Measurements from ENCODE around the gene TFRC.

Gene TFRC

DNA sequence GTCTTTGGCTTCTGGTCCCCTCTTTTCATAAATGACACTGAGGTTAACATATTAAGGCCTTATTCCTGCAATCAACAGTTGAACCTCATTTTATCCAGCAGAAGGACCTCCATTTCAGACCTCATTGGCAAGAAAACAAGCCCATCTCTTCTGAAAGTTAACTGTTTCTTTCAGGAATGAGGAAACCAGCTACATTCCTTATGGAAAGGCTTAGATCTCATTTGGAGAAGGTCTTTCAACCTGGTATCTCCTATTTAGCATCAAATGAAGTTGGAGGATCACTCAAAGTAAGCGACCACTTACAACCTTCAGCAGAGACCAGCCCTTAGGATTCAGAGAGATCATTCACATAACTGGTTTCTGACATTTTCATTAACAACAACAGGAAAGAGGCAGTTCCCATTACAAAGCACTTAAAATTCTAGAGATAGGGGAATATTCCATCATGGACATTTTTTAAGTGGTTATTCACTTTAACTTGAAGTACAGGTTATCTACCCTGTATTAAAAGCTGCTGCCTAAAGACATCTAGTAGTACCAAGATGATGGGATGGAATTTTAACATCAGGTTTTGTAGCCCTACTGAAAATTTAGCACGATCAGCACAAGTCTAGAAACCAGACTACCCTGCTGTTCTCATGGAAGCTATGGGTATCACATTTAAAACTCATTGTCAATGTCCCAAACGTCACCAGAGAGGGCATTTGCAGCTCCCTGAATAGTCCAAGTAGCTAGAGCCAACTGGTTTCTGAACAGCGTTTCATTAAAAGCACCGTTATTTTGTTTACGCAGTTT is 30.4 kb downstream of the TFRC start:
- POLR2A ChIA-PET, result no interaction called here
- no peaks in the 10 kb centered on the region for H3K4me1 ChIP-seq (ENCODE audit: control extremely low read depth in 1 of 4, control insufficient read depth in 4 of 4, insufficient read depth in 4 of 4, low read length in 3 of 4)
- DNase-seq, result no peak
- H3K27ac ChIP-seq (ENCODE audit: insufficient read depth in 1 of 2, low read depth in 1 of 2, low read length in 2 of 2, poor library complexity in 1 of 2, severe bottlenecking in 2 of 2), result no peak overlapping the region
- H3K4me3 ChIP-seq (ENCODE audit: control insufficient read depth in 1 of 7, extremely low read depth in 1 of 7, insufficient read depth in 4 of 7, low read depth in 2 of 7, low read length in 6 of 7), result no peak overlapping the region
- 99% methylated on average over 6 of the region's 6 CpGs for WGBS (ENCODE audit: insufficient coverage)
- CTCF ChIA-PET, result interaction anchor here (1.7 kb wide), 1 partner anchor 13 kb away, joined by 5 read pairs; no protein-coding TSS in a partner anchor
- no peaks in the 10 kb centered on the region for H3K9me3 ChIP-seq (ENCODE audit: control extremely low read depth in 1 of 5, control insufficient read depth in 4 of 5, insufficient read depth in 2 of 5, low read depth in 1 of 5, low read length in 4 of 5)
- H3K36me3 ChIP-seq (ENCODE audit: control insufficient read depth in 4 of 4, insufficient read depth in 4 of 4, low read length in 3 of 4), result peaks cover 34 to 82% (median 59%) of the 10 kb centered on the region in 4 experiments
- no peaks in the 10 kb centered on the region for H3K27me3 ChIP-seq (replicated peaks in 2 of 5; ENCODE audit: control insufficient read depth in 4 of 5, insufficient read depth in 5 of 5, low read length in 4 of 5)

DNA sequence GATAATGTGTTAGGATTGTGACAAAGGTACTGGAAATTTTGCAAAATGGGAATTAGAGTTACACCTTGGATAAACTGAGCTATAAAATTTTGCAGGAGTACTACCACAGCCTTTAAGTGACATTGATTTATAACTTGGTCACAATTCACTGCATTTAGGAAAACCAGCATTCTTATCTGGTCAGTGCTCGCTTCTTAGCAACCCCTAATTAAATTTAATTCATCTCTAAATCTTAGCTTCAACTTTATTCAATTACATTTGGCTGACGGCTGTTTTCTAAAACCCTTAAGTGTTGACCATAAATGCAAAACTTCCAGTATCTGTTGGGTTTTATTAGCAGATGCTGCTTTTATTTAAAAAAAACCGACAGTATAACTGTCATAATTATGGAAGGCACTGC is 31.3 kb downstream of the TFRC start:
- WGBS (ENCODE audit: insufficient coverage), result 100% methylated on average over 1 of the region's 3 CpGs
- POLR2A ChIA-PET, result no interaction called here
- Histone ChIP-seq H3K4me3 (ENCODE audit: control insufficient read depth in 1 of 7, extremely low read depth in 1 of 7, insufficient read depth in 4 of 7, low read depth in 2 of 7, low read length in 6 of 7) (no peak overlapping the region), H3K36me3 (ENCODE audit: control insufficient read depth in 4 of 4, insufficient read depth in 4 of 4, low read length in 3 of 4) (peaks cover 27 to 74% (median 52%) of the 10 kb centered on the region in 4 experiments), H3K9me3 (ENCODE audit: control extremely low read depth in 1 of 5, control insufficient read depth in 4 of 5, insufficient read depth in 2 of 5, low read depth in 1 of 5, low read length in 4 of 5) (no peaks in the 10 kb centered on the region), H3K4me1 (ENCODE audit: control extremely low read depth in 1 of 4, control insufficient read depth in 4 of 4, insufficient read depth in 4 of 4, low read length in 3 of 4) (no peaks in the 10 kb centered on the region), H3K27me3 (replicated peaks in 2 of 5; ENCODE audit: control insufficient read depth in 4 of 5, insufficient read depth in 5 of 5, low read length in 4 of 5) (no peaks in the 10 kb centered on the region), H3K27ac (ENCODE audit: insufficient read depth in 1 of 2, low read depth in 1 of 2, low read length in 2 of 2, poor library complexity in 1 of 2, severe bottlenecking in 2 of 2) (no peak overlapping the region)
- CTCF ChIA-PET, result no interaction called here
- DNase-seq, result no peak

GRCh38 chr3:196049653-196050052 is 32.2 kb downstream of the TFRC start:
- Histone ChIP-seq H3K36me3 (ENCODE audit: control insufficient read depth in 4 of 4, insufficient read depth in 4 of 4, low read length in 3 of 4) (peaks cover 21 to 65% (median 43%) of the 10 kb centered on the region in 4 experiments), H3K4me3 (ENCODE audit: control insufficient read depth in 1 of 7, extremely low read depth in 1 of 7, insufficient read depth in 4 of 7, low read depth in 2 of 7, low read length in 6 of 7) (no peak overlapping the region), H3K27ac (ENCODE audit: insufficient read depth in 1 of 2, low read depth in 1 of 2, low read length in 2 of 2, poor library complexity in 1 of 2, severe bottlenecking in 2 of 2) (no peak overlapping the region), H3K4me1 (ENCODE audit: control extremely low read depth in 1 of 4, control insufficient read depth in 4 of 4, insufficient read depth in 4 of 4, low read length in 3 of 4) (no peaks in the 10 kb centered on the region), H3K9me3 (ENCODE audit: control extremely low read depth in 1 of 5, control insufficient read depth in 4 of 5, insufficient read depth in 2 of 5, low read depth in 1 of 5, low read length in 4 of 5) (no peaks in the 10 kb centered on the region), H3K27me3 (replicated peaks in 2 of 5; ENCODE audit: control insufficient read depth in 4 of 5, insufficient read depth in 5 of 5, low read length in 4 of 5) (no peaks in the 10 kb centered on the region)
- DNase-seq, result no peak
- 89% methylated on average over 10 of the region's 11 CpGs for WGBS (ENCODE audit: insufficient coverage)
- ChIA-PET CTCF (interaction anchor here (1.1 kb wide), 1 partner anchor 23 kb away, joined by 3 read pairs; no protein-coding TSS in a partner anchor), POLR2A (interaction anchor here (0.6 kb wide), 1 partner anchor 49 kb away, joined by 3 read pairs; no protein-coding TSS in a partner anchor)

GRCh38 chr3:196048922-196049598 is 32.8 kb downstream of the TFRC start:
- DNase-seq, result no peak
- H3K36me3 ChIP-seq (ENCODE audit: control insufficient read depth in 4 of 4, insufficient read depth in 4 of 4, low read length in 3 of 4), result peaks cover 20 to 60% (median 40%) of the 10 kb centered on the region in 4 experiments
- H3K4me3 ChIP-seq (ENCODE audit: control insufficient read depth in 1 of 7, extremely low read depth in 1 of 7, insufficient read depth in 4 of 7, low read depth in 2 of 7, low read length in 6 of 7), result no peak overlapping the region
- ChIA-PET CTCF (interaction anchor here (0.7 to 1.1 kb wide), 2 partner anchors 12 to 23 kb away, joined by 3 read pairs; no protein-coding TSS in a partner anchor), POLR2A (no interaction called here)
- no peaks in the 10 kb centered on the region for H3K27me3 ChIP-seq (replicated peaks in 2 of 5; ENCODE audit: control insufficient read depth in 4 of 5, insufficient read depth in 5 of 5, low read length in 4 of 5)
- no peak overlapping the region for H3K27ac ChIP-seq (ENCODE audit: insufficient read depth in 1 of 2, low read depth in 1 of 2, low read length in 2 of 2, poor library complexity in 1 of 2, severe bottlenecking in 2 of 2)
- 88% methylated on average over 2 of the region's 9 CpGs for WGBS (ENCODE audit: insufficient coverage)
- no peaks in the 10 kb centered on the region for H3K4me1 ChIP-seq (ENCODE audit: control extremely low read depth in 1 of 4, control insufficient read depth in 4 of 4, insufficient read depth in 4 of 4, low read length in 3 of 4)
- H3K9me3 ChIP-seq (ENCODE audit: control extremely low read depth in 1 of 5, control insufficient read depth in 4 of 5, insufficient read depth in 2 of 5, low read depth in 1 of 5, low read length in 4 of 5), result no peaks in the 10 kb centered on the region

DNA sequence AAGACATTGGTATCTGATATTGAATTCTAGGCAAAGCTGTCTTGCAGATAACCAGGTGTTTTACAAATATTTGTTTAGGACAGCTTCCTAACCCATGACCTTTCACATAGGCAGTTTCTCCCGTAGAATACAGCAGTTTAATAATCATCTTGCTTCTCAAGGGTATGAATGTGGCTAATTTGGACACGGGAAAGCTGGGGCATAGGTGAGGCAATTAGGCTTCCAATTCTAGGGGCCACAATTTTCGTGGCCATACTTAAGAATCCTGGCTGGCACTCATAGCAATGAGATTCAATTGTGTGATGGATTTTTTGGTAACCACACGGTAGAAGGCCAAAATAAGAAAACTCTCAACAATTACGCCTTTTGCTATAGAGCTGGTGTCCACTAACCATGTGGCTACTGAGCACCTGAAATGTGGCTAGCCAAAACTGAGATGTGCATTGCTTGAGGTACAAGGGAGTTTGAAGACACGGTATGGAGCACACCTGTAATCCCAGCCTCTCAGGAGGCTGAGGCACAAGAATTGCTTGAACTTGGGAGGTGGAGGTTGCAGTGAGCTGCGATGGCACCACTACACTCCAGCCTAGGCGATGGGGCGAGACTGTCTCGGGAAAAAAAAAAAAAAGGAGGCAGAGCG is 34.4 kb downstream of the TFRC start:
- Histone ChIP-seq H3K27ac (ENCODE audit: insufficient read depth in 1 of 2, low read depth in 1 of 2, low read length in 2 of 2, poor library complexity in 1 of 2, severe bottlenecking in 2 of 2) (no peak overlapping the region), H3K9me3 (ENCODE audit: control extremely low read depth in 1 of 5, control insufficient read depth in 4 of 5, insufficient read depth in 2 of 5, low read depth in 1 of 5, low read length in 4 of 5) (no peaks in the 10 kb centered on the region), H3K27me3 (replicated peaks in 2 of 5; ENCODE audit: control insufficient read depth in 4 of 5, insufficient read depth in 5 of 5, low read length in 4 of 5) (no peaks in the 10 kb centered on the region), H3K4me1 (ENCODE audit: control extremely low read depth in 1 of 4, control insufficient read depth in 4 of 4, insufficient read depth in 4 of 4, low read length in 3 of 4) (no peaks in the 10 kb centered on the region), H3K4me3 (ENCODE audit: control insufficient read depth in 1 of 7, extremely low read depth in 1 of 7, insufficient read depth in 4 of 7, low read depth in 2 of 7, low read length in 6 of 7) (no peak overlapping the region), H3K36me3 (ENCODE audit: control insufficient read depth in 4 of 4, insufficient read depth in 4 of 4, low read length in 3 of 4) (peaks cover 13 to 45% (median 32%) of the 10 kb centered on the region in 4 experiments)
- ChIA-PET POLR2A (interaction anchor here (0.6 kb wide), 1 partner anchor 20 kb away, joined by 4 read pairs; no protein-coding TSS in a partner anchor), CTCF (interaction anchor here (0.7 to 1.8 kb wide), 3 partner anchors 8 to 26 kb away, joined by 3 to 5 read pairs (median 3); no protein-coding TSS in a partner anchor)
- DNase-seq, result no peak
- 94% methylated on average over 8 of the region's 11 CpGs for WGBS (ENCODE audit: insufficient coverage)

GRCh38 chr3:196044513-196044912 is 37.4 kb downstream of the TFRC start:
- POLR2A ChIA-PET, result no interaction called here
- CTCF ChIA-PET, result no interaction called here
- WGBS (ENCODE audit: insufficient coverage), result 97% methylated on average over 22 of the region's 27 CpGs
- Histone ChIP-seq H3K27ac (ENCODE audit: insufficient read depth in 1 of 2, low read depth in 1 of 2, low read length in 2 of 2, poor library complexity in 1 of 2, severe bottlenecking in 2 of 2) (no peak overlapping the region), H3K27me3 (replicated peaks in 2 of 5; ENCODE audit: control insufficient read depth in 4 of 5, insufficient read depth in 5 of 5, low read length in 4 of 5) (no peaks in the 10 kb centered on the region), H3K4me1 (ENCODE audit: control extremely low read depth in 1 of 4, control insufficient read depth in 4 of 4, insufficient read depth in 4 of 4, low read length in 3 of 4) (no peaks in the 10 kb centered on the region), H3K9me3 (ENCODE audit: control extremely low read depth in 1 of 5, control insufficient read depth in 4 of 5, insufficient read depth in 2 of 5, low read depth in 1 of 5, low read length in 4 of 5) (peaks cover 0 to 14% (median 0%) of the 10 kb centered on the region in 5 experiments), H3K4me3 (ENCODE audit: control insufficient read depth in 1 of 7, extremely low read depth in 1 of 7, insufficient read depth in 4 of 7, low read depth in 2 of 7, low read length in 6 of 7) (no peak overlapping the region), H3K36me3 (ENCODE audit: control insufficient read depth in 4 of 4, insufficient read depth in 4 of 4, low read length in 3 of 4) (peaks cover 7 to 16% (median 11%) of the 10 kb centered on the region in 4 experiments)
- no peak for DNase-seq

Measured in common myeloid progenitor, CD34-positive (primary cell).